Activated CD4-positive, alpha-beta T cell treated with anti-CD3 and anti-CD28 coated beads for 1 hour (primary cell): ENCODE results near the gene CYP1A2.

ENCODE experiments used
- DNase-seq: peaks from one replicate; pipeline ENCODE4 v3.0.0-alpha.2; 2020

CYP1A2 gene

GRCh38 chr15:74790080-74790916, 41.7 kb downstream of the CYP1A2 start:
- no peak for DNase-seq

- DNase-seq = no peak
Measured at GRCh38 chr15:74791007-74791406, 42.4 kb downstream of the CYP1A2 start.

- no peak for DNase-seq
Measured at GRCh38 chr15:74791667-74792066, 43.0 kb downstream of the CYP1A2 start.

GRCh38 chr15:74792227-74793016, 43.8 kb downstream of the CYP1A2 start:
- no peak for DNase-seq

GRCh38 chr15:74793135-74794028, 44.7 kb downstream of the CYP1A2 start:
- peak; percentile 64 for DNase-seq

- DNase-seq = no peak
Measured at GRCh38 chr15:74794248-74794969, 45.8 kb downstream of the CYP1A2 start.

GRCh38 chr15:74794970-74795349, 46.3 kb downstream of the CYP1A2 start:
- DNase-seq = no peak

GRCh38 chr15:74795966-74796625, 47.5 kb downstream of the CYP1A2 start:
- no peak for DNase-seq

GRCh38 chr15:74798388-74799254, 50.0 kb downstream of the CYP1A2 start:
- no peak for DNase-seq

GRCh38 chr15:74799255-74799855, 50.7 kb downstream of the CYP1A2 start:
- DNase-seq = no peak

- DNase-seq = peak; percentile 81
Measured at GRCh38 chr15:74799856-74800558, 51.4 kb downstream of the CYP1A2 start.

- DNase-seq = no peak
Measured at GRCh38 chr15:74800559-74801094, 52.0 kb downstream of the CYP1A2 start.

GRCh38 chr15:74801311-74801997, 52.8 kb downstream of the CYP1A2 start:
- no peak for DNase-seq

GRCh38 chr15:74802290-74802689, 53.6 kb downstream of the CYP1A2 start:
- no peak for DNase-seq

- no peak for DNase-seq
Measured at GRCh38 chr15:74802862-74803447, 54.3 kb downstream of the CYP1A2 start.

- no peak for DNase-seq
Measured at GRCh38 chr15:74804935-74805334, 56.3 kb downstream of the CYP1A2 start.
